ENCODE results near the gene RAB15. TPM values are rescaled to one million over a fixed set of nuclear protein-coding genes. Genes with fewer than 3 reads are reported as not detected.

The RAB15 gene
- total RNA-seq, 1 experiment from 2014 or later: 3.3 TPM

GRCh38 chr14:65012353-65012752, 40.2 kb upstream of the RAB15 start (continued):
- no peak for TF ChIP-seq SIN3A (IDR thresholded peaks at IDR 0.05; ENCODE audit: low read depth)
- TF ChIP-seq POLR2A (IDR thresholded peaks at IDR 0.05; ENCODE audit: borderline replicate concordance, extremely low read depth, insufficient read depth, insufficient read length): no peak
- no peak for TF ChIP-seq FOSL1 (IDR thresholded peaks at IDR 0.05; ENCODE audit: low read depth)
- no peak for TF ChIP-seq EZH2phosphoT487 (IDR thresholded peaks at IDR 0.05; ENCODE audit: borderline replicate concordance)
- TF ChIP-seq, protein P1, sequence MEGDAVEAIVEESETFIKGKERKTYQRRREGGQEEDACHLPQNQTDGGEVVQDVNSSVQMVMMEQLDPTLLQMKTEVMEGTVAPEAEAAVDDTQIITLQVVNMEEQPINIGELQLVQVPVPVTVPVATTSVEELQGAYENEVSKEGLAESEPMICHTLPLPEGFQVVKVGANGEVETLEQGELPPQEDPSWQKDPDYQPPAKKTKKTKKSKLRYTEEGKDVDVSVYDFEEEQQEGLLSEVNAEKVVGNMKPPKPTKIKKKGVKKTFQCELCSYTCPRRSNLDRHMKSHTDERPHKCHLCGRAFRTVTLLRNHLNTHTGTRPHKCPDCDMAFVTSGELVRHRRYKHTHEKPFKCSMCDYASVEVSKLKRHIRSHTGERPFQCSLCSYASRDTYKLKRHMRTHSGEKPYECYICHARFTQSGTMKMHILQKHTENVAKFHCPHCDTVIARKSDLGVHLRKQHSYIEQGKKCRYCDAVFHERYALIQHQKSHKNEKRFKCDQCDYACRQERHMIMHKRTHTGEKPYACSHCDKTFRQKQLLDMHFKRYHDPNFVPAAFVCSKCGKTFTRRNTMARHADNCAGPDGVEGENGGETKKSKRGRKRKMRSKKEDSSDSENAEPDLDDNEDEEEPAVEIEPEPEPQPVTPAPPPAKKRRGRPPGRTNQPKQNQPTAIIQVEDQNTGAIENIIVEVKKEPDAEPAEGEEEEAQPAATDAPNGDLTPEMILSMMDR (IDR thresholded peaks at IDR 0.05 in 2 of 3, conservative IDR thresholded peaks at IDR 0.05 in 1 of 3; ENCODE audit: borderline replicate concordance in 1 of 3, insufficient read depth in 1 of 3, low read depth in 2 of 3, low read length in 2 of 3): no peak
- no peak for TF ChIP-seq SRF (IDR thresholded peaks at IDR 0.05; ENCODE audit: low read depth)

- Histone ChIP-seq H3K27ac (ENCODE audit: low read depth, low read length) (no peak overlapping the region), H3K9ac (ENCODE audit: low read length) (no peak overlapping the region), H3K79me2 (ENCODE audit: insufficient read depth, low read length) (no peaks in the 10 kb centered on the region), H3K9me2 (ENCODE audit: insufficient read depth) (no peaks in the 10 kb centered on the region), H2AFZ (ENCODE audit: low read depth, low read length, poor library complexity, severe bottlenecking) (no peak overlapping the region), H3K4me2 (ENCODE audit: low read length) (no peak overlapping the region), H3K4me1 (ENCODE audit: control insufficient read depth in 1 of 2, insufficient read depth in 2 of 2, low read length in 2 of 2) (peaks cover 0 to 1% of the 10 kb centered on the region in 2 experiments; a peak in 1 of 4 replicates), H4K20me1 (ENCODE audit: insufficient read depth) (no peaks in the 10 kb centered on the region), H3K9me3 (ENCODE audit: control insufficient read depth in 1 of 2, insufficient read depth in 1 of 2, low read depth in 1 of 2, low read length in 2 of 2) (no peaks in the 10 kb centered on the region), H3K27me3 (ENCODE audit: insufficient read depth, low read length) (no peaks in the 10 kb centered on the region), H3K36me3 (ENCODE audit: control insufficient read depth in 1 of 2, insufficient read depth in 2 of 2, low read length in 2 of 2) (peaks cover 17 to 22% of the 10 kb centered on the region in 2 experiments; a peak in 3 of 4 replicates), H3K4me3 (replicated peaks in 1 of 2; ENCODE audit: low read depth in 1 of 2, low read length in 2 of 2) (no peak overlapping the region)
- TF ChIP-seq SRF (IDR thresholded peaks at IDR 0.05; ENCODE audit: low read depth) (no peak), POLR2AphosphoS5 (IDR thresholded peaks at IDR 0.05; ENCODE audit: low read depth, low read length) (no peak), CBX3 (IDR thresholded peaks at IDR 0.05; ENCODE audit: low read depth) (no peak), EZH2phosphoT487 (IDR thresholded peaks at IDR 0.05; ENCODE audit: borderline replicate concordance) (no peak), SP1 (IDR thresholded peaks at IDR 0.05; ENCODE audit: low read depth) (no peak), ELF1 (IDR thresholded peaks at IDR 0.05; ENCODE audit: borderline replicate concordance, low read depth) (no peak), TCF7L2 (IDR thresholded peaks at IDR 0.05; ENCODE audit: borderline replicate concordance, extremely low read depth, insufficient read depth, insufficient read length) (no peak), SIN3A (IDR thresholded peaks at IDR 0.05; ENCODE audit: low read depth) (no peak), RAD21 (IDR thresholded peaks at IDR 0.05; ENCODE audit: low read depth) (no peak)
- TF ChIP-seq, protein P2, sequence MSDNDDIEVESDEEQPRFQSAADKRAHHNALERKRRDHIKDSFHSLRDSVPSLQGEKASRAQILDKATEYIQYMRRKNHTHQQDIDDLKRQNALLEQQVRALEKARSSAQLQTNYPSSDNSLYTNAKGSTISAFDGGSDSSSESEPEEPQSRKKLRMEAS (IDR thresholded peaks at IDR 0.05): no peak
- TF ChIP-seq, protein P3, sequence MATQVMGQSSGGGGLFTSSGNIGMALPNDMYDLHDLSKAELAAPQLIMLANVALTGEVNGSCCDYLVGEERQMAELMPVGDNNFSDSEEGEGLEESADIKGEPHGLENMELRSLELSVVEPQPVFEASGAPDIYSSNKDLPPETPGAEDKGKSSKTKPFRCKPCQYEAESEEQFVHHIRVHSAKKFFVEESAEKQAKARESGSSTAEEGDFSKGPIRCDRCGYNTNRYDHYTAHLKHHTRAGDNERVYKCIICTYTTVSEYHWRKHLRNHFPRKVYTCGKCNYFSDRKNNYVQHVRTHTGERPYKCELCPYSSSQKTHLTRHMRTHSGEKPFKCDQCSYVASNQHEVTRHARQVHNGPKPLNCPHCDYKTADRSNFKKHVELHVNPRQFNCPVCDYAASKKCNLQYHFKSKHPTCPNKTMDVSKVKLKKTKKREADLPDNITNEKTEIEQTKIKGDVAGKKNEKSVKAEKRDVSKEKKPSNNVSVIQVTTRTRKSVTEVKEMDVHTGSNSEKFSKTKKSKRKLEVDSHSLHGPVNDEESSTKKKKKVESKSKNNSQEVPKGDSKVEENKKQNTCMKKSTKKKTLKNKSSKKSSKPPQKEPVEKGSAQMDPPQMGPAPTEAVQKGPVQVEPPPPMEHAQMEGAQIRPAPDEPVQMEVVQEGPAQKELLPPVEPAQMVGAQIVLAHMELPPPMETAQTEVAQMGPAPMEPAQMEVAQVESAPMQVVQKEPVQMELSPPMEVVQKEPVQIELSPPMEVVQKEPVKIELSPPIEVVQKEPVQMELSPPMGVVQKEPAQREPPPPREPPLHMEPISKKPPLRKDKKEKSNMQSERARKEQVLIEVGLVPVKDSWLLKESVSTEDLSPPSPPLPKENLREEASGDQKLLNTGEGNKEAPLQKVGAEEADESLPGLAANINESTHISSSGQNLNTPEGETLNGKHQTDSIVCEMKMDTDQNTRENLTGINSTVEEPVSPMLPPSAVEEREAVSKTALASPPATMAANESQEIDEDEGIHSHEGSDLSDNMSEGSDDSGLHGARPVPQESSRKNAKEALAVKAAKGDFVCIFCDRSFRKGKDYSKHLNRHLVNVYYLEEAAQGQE (IDR thresholded peaks at IDR 0.05; ENCODE audit: low read depth): no peak
- intact Hi-C loops (cut with micrococcal nuclease): no loop called here
- ChIA-PET RAD21 (ENCODE audit: low non-redundant PET in 1 of 2, low total read pairs in 2 of 2, uncharacterized antibody in 2 of 2, unreplicated experiment in 2 of 2) (no interaction called here), POLR2A (no interaction called here), CTCF (no interaction called here)
- BruUV-seq (replicated peaks): no TSS peak
- no peak for DNase-seq (ENCODE audit: low read depth, low spot score)
- no peak for ATAC-seq
Measured at GRCh38 chr14:65011538-65011937, 39.4 kb upstream of the RAB15 start.
